ENCODE data around the gene ATP2B1.

DNA sequence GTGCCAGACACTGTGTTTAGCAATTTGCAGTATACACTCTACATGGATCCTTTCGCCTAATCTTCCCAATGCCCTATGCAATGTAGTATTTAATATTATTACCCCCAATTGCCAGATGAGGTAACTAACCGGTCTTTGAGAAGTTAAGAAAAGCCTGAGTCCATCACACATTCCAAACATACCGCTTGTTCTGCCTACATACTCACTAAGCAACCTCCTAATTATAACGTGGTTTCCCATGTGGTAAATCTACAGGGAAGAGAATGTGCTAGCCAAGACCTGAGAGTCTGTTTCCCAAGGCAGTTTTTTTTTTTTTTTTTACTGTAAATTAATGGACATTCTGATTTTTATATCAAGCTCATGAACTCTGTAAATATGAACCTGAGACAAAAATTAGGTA lies 37.2 kb downstream of the ATP2B1 start:
- TF ChIP-seq GATA2 (IDR thresholded peaks at IDR 0.05; ENCODE audit: low read depth, low read length) = no peak
- no peak for TF ChIP-seq GATA3 (IDR thresholded peaks at IDR 0.05; ENCODE audit: low read depth, low read length)

All from SH-SY5Y (cell line).